H1 (cell line): Measurements from ENCODE around the gene ST7L.

Source experiments
- CREB1 ChIP-seq: IDR thresholded peaks from 2 replicates; pipeline ENCODE4 v1.6.1; 2012; ENCODE audit warnings: inconsistent platforms
- EP300 ChIP-seq, 2 experiments: IDR thresholded peaks; 1 replicate in 1 of 2; 2 replicates in 1 of 2; pipeline ENCODE4 v1.6.1; 2011 to 2012; ENCODE audit warnings: low read depth in 2 of 2, low read length in 2 of 2, mild to moderate bottlenecking in 2 of 2, borderline replicate concordance in 1 of 2, inconsistent platforms in 1 of 2, moderate library complexity in 1 of 2
- EZH2 ChIP-seq: fragments of 200-600 bp; sonication (generic); IDR thresholded peaks from 2 replicates; pipeline ENCODE4 v1.7.1; 2012; ENCODE audit warnings: low read depth, mild to moderate bottlenecking, moderate library complexity, low read length, inconsistent platforms; ENCODE audit not compliant: severe bottlenecking
- GABPA ChIP-seq: IDR thresholded peaks from 2 replicates; pipeline ENCODE4 v1.6.1; 2011; ENCODE audit warnings: mild to moderate bottlenecking, low read length, moderate library complexity, borderline replicate concordance; ENCODE audit not compliant: insufficient read depth
- HDAC6 ChIP-seq: IDR thresholded peaks from one replicate; pipeline ENCODE4 v1.7.1; 2012; ENCODE audit warnings: low read depth, mild to moderate bottlenecking, inconsistent platforms, low read length, moderate library complexity
- POLR2A ChIP-seq, 2 experiments: IDR thresholded peaks; 1 replicate in 1 of 2; 2 replicates in 1 of 2; pipeline ENCODE4 v1.6.1; 2011; ENCODE audit warnings: low read depth in 2 of 2, low read length in 2 of 2, mild to moderate bottlenecking in 2 of 2; ENCODE audit errors: control extremely low read depth in 1 of 2
- RFX5 ChIP-seq: IDR thresholded peaks from 2 replicates; pipeline ENCODE4 v1.6.1; 2011; ENCODE audit warnings: low read depth, low read length, improper control_type of control experiment, borderline replicate concordance
- TAF1 ChIP-seq: IDR thresholded peaks from 2 replicates; pipeline ENCODE4 v1.6.1; 2011; ENCODE audit warnings: mild to moderate bottlenecking, low read depth, low read length
- TBP ChIP-seq: IDR thresholded peaks from 2 replicates; pipeline ENCODE4 v1.6.1; 2011; ENCODE audit warnings: low read depth, low read length, improper control_type of control experiment
- TF ChIP-seq, protein P1 (sequence below), 3 experiments: IDR thresholded peaks; 1 replicate in 2 of 3; 2 replicates in 1 of 3; pipeline versions ENCODE4 v1.5.1 to v1.6.1; 2011; ENCODE audit warnings: low read length in 3 of 3, mild to moderate bottlenecking in 3 of 3, inconsistent platforms in 2 of 3, low read depth in 1 of 3, moderate library complexity in 1 of 3; ENCODE audit not compliant: insufficient read depth in 1 of 3; ENCODE audit errors: control extremely low read depth in 1 of 3

GRCh38 chr1:112478314-112478713 lies 140.6 kb downstream of the ST7L start:
- TF ChIP-seq TBP: no peak
- TF ChIP-seq HDAC6: no peak
- TF ChIP-seq GABPA: no peak
- TF ChIP-seq, protein P1, sequence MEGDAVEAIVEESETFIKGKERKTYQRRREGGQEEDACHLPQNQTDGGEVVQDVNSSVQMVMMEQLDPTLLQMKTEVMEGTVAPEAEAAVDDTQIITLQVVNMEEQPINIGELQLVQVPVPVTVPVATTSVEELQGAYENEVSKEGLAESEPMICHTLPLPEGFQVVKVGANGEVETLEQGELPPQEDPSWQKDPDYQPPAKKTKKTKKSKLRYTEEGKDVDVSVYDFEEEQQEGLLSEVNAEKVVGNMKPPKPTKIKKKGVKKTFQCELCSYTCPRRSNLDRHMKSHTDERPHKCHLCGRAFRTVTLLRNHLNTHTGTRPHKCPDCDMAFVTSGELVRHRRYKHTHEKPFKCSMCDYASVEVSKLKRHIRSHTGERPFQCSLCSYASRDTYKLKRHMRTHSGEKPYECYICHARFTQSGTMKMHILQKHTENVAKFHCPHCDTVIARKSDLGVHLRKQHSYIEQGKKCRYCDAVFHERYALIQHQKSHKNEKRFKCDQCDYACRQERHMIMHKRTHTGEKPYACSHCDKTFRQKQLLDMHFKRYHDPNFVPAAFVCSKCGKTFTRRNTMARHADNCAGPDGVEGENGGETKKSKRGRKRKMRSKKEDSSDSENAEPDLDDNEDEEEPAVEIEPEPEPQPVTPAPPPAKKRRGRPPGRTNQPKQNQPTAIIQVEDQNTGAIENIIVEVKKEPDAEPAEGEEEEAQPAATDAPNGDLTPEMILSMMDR (IDR thresholded peaks at IDR 0.05; ENCODE audit: control extremely low read depth in 1 of 3, insufficient read depth in 1 of 3, low read depth in 1 of 3, low read length in 3 of 3): no peak
- TF ChIP-seq TAF1: no peak
- no peak for TF ChIP-seq EP300 (IDR thresholded peaks at IDR 0.05; ENCODE audit: borderline replicate concordance in 1 of 2, low read depth in 2 of 2, low read length in 2 of 2)
- no peak for TF ChIP-seq CREB1
- no peak for TF ChIP-seq RFX5
- TF ChIP-seq EZH2: no peak
- TF ChIP-seq POLR2A (IDR thresholded peaks at IDR 0.05; ENCODE audit: control extremely low read depth in 1 of 2, low read depth in 2 of 2, low read length in 2 of 2): no peak
